M059J (cell line): Measurements from ENCODE around the gene STARD9. TPM values are rescaled to one million over a fixed set of nuclear protein-coding genes. Genes with fewer than 3 reads are reported as not detected.
A peak's percentile ranks its signal among the peaks of the same experiment; 100 is the strongest.
"Not testable (repeated sequence)": the region's sequence is repeated elsewhere in the genome, so short reads cannot be mapped to it uniquely, and the experiment has no call there.

Experiments
- DNase-seq: peaks from one replicate; pipeline ENCODE4 v3.0.0-alpha.2; 2012; ENCODE audit warnings: low read depth
- total RNA-seq: library from RNA; depleted of rRNA; stranded (reverse); fragments of >200 nt; shearing (Covaris generic); gene quantifications from 2 replicates; pipeline ENCODE4 v1.2.3, GENCODE V29; 2014

The STARD9 gene
- total RNA-seq, 1 experiment from 2014 or later: 2.7 TPM

DNA sequence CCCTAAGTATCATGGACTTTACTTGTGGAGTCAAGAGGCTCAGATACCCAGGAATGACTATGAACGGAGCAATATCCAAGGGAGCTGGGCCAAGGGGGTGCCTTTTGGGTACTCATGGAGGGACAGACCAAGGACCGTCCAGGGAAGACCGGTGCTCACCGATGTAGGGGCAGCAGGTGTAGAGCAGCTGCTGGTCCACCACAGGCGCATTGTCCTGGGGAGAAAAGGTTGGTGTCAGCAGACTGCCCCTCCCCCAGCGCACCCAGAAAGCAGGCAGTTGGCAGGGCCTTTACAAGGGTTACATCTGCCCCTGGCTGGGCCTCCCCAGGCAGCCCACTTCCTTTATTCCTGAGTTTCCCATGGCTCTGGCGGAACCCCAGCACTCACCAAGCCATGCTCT is 154.0 kb downstream of the STARD9 start:
- DNase-seq: no peak

DNA sequence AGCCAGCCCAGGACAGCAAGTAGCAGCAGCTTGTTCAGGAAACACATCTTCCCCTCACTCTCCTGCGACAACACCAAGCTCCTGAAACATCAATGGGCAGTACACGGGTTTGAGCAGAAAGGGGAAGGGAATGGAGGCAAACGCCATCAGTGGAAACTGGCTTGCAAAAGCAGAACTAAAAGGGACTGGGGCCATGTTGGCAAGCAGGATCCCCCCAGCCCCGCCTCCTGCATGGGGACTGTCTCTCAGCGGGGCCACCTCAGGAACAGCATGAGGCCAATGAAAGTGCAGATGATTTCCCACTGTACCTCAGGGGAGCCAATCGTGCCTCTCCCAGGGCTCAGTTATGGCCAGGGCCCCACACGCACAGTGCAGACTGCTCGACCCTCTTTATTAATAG is 154.7 kb downstream of the STARD9 start:
- DNase-seq: no peak

DNA sequence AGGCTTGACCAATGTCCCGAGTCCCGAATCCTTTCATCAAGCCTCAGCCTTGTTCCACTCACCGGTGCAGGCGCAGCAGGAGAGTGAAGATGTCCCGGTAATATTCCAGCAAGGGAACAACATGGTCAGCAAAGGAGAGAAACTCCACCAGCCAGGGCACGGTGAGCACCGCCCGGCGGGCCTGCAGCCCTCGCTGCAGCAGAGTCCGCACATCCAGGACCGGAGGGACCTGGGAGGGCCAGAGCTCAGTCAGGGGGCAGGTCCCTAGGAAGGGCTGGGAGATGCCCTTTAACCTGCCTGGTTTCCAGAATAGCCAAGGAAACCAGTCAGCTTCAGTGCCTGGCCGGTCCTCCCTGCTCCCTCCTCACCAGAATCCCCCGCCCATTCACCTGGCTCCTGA is 155.1 kb downstream of the STARD9 start:
- DNase-seq: no peak

DNA sequence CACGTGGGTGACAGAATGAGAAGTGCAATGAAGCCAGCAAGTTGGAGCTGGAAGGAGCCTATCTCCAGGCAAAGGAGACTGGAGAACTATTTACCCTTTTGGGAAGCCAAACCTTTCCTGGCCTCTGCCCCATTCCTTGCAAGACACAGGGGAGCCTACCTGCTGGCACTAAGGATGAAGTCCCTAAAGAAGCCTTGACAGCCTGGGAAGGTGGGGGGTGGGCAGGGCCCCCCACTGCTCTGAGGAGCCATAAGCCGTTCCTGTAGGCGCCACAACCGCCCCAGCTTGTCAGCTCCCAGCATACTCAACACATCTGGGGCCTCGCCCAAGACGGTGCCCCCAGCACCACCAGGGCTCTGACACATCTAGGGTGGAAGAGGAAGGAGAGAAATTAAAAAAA is 156.1 kb downstream of the STARD9 start:
- no peak for DNase-seq

DNA sequence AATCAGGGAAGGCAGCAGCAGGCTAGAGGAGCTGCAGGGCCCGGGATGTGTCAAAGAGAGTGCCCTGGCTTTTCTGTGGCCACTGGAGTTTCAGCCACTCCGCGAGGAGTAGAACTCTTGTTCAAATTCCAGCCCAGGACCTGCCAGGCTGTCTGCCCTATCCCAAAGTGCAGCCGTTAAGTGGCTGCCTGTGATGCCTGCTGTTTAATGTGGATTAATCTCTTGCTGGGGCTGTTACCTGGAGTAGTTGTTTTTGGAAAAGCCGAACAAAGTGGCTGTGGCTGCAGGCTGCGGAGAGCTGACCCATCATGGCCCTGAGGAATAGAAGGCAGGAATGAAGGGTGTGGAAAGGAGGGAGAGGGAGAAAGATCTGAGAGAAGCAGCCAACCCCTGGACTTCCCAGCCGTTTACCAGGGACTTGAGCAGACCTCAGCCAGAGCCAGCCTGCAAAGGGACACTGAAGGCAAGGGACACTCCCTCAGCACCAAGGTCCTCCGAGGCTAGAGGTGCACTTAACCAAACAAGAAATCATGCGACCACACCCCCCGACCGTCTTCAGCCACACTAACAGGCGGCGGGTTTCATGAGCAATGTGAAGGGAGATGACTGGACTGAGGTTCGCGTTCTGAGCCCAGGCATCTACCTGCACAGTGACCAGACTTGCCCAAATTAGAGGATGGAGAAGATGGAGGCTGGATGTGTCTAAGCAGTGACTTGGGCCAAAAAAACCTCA is 156.9 kb downstream of the STARD9 start:
- no peak for DNase-seq

DNA sequence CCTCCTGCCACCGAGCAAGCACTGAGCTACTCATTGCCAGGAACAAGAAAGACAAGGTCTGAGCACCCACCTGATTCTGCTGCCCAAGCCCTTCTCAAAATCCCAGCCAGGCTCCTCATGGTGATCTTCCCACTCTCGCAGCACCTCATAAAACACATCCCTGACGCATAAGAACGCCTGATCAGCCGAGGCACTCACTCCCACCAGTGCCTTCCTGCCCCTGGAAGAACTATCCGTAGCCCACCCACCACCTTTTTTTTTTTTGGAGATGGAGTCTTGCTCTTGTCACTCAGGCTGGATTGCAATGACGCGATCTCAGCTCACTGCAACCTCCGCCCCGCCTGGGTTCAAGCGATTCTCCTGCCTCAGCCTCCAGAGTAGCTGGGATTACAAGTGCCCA is 157.6 kb downstream of the STARD9 start:
- no peak for DNase-seq

DNA sequence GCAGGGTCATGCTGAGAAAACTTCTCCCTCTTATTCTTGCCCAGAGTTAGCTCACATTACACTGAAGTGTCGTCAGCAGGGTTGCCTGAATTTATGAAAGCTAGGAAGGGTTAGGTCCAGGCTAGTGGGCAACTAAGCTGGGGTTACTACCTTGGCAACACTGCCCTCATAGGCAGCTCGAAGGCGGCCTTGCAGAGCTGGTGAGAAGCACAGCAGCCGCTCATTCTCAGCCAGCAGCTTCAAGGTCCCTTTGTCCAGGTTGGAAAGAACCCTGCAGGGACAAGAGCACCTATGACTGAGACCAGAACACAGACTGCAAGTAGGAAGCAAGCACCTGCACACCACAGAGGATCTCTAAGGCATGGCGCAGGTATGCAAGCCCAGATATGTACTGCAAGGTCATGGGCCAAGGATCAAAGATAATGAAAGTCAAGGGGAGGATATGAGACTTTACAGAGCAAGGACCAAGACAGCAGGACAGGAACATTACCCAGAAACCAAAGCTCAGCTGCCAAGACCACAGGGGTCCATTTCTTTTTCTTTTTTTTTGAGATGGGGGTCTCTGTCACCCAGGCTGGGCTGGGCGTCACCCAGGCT is 158.8 kb downstream of the STARD9 start:
- no peak for DNase-seq

DNA sequence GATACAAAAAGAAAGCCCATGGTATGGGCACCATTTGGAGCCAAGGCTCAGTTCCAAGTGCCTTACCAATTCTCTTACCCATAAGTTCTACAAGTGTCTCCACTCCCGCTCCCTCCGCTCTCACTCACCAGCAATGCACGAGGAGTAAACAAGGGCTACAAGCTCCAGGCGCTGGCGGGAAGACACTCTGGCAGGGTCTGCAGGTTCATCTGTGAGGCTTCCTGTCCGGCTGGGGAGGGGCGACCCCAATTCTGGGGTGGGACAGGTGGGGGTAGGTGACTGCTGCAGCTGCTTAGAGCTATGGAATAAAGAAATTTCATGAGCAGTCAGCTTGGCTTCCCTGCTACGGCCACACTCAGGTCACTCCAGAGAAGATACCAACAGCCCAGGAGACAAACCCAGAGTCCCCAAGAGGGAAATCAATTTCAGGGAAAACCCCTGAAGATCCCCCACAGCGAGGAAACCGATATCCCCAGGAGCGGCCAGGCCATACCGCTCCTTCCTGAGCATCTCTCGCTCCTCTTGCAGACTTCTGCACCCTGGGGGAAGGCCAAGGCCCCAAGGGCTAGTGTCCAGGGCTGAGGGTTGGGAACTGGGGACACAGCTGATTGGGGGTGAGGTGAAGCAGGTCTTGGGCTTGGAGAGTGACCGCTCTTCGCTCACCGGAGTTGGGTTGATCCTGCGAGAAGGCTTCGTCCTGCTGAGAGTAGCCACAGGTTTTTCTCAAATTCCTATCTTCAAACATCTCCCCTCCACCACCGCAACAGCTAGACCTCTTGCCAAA is 160.2 kb downstream of the STARD9 start:
- no peak for DNase-seq

DNA sequence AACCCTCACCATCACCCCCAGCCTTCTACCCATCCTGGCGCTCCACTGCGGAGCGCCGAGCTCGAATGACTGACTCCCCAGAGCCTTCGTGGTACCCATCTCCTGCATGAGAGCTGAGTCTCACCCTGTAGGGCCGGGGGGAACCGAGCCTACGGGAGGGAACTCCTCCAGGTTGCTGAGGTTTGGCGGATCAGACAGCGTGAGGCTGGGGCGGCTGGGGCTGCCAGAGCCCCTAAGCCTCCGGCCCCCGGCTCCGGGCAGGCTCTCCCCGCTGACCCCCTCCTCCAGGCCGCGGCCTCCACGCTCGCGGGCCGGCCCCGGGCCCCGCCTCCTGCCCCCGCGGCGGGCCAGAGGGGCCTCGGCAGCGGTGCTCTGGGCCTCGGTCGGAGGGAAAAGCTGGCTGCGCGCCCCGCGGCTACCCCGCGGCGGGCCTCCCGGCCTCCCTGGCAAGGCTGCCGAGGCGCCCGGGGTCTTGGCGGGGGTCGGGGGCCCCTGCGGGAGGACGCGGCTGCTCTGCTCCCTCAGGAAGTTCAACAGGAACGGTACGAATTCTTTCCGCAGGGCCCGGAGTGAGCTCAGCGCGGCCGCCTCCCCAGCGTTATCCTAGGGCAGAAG is 160.9 kb downstream of the STARD9 start:
- DNase-seq: peak; percentile 19

DNA sequence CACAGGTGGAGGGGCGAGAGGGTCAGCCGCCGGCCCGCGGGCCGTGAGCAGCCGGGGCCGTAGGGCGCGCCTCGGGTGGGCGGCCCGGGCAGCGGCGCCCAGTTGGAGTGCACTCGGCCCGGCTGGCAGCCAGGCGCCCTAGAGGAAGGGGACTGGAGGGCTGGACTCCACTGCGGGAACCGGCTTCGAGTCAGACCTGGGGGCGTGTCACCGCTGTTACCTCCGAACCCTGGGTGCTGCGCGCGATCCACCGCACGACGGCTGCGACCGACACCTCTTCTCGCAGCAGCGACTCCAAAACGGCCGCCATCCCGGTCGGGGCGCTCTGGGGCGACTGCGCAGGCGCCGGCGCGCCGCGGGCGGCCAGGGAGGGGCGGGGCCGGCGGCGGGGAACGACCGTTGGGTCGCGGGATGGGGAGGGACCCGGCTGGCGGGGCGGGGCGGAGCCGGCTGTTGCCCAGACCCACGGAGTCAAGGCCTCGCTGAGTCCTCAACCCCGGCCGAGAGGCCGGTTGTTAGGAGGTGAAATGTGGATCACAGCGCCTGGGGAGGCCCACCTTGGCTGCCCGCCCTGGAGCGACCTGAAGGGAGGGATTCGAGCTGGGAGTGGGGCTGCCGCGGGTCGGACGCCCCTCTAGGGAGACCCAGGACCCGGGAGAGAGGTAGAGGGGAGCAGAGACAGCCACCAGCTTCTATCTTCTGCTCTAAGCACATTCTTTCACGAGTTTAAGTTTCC is 161.6 kb downstream of the STARD9 start, which contains the start of gene CDAN1:
Gene CDAN1, minus strand, starts transcription at position 336 of the 736 bp plus-strand sequence. Its CDS starts 26 bp downstream, at position 310.
- DNase-seq: peak; percentile 81

DNA sequence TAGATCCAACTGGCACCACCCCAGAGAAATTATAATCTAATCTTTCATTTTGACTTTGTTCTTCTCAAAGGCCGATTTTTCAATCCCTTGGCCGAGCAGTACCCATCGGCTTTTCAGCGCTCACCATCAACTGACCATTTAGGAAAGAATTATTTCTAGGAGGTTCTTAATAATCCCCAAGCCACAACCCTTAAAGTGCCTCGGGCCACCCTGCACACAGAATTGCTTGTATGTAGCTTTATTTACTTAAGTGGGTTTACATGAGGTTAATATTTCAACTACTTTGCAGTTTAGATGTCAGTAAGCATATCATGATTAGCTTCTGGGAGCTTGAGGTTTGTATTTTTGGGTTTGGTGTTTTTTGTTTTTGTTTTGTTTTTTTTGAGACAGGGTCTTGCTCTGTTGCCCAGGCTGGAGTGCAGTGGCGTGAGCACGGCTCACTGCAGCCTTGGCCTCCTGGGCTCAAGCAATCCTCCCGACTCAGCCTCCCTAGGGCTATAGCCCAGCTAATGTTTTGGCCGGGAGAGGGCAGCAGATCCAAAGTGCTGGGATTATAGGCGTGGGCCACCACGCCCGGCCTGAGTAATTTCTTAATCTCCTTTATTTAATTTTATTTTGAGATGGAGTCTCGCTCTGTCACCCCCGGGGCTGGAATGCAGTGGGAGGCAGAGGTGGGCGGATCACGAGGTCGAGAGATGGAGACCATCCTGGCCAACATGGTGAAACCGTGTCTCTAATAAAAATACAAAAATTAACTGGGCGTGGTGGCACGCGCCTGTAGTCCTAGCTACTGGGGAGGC is 162.3 kb downstream of the STARD9 start:
- peak; percentile 52 for DNase-seq

DNA sequence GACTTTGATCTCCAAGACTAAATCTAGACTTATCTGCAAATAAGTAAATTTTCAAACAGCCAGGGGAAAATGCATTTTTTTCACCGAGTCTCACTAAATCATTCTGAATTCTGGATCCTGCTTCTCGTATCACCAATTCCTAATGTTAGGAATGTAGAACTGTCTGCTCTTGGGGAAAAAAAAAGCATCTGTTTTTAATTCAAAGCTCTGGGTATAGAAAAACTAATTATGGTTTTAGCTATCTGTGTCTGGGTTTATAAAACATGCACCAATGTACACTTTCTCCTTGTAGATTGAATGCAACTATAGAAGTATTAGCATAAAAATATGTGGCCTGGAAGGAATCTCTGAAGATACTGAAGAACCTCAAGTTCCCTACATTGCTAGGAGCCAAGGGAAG is 166.3 kb downstream of the STARD9 start:
- no peak for DNase-seq

DNA sequence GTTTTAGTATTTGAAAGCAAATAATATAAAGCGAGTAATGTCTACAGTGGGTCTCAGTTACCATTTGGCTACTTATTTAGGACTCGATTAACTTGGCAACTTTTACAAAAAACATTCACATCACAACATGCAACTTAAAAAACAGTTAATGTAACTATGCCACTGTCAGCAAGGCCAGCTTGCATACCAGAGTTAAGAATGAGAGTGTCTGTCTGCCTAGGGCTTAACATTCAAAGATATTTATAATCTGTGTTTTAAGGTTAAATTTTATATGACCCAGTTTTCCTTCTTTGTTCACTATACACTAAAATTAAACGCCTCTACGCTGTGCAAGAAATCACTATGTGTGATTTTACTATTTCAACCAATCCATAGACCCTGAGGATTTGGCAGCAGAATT is 166.7 kb downstream of the STARD9 start:
- no peak for DNase-seq

DNA sequence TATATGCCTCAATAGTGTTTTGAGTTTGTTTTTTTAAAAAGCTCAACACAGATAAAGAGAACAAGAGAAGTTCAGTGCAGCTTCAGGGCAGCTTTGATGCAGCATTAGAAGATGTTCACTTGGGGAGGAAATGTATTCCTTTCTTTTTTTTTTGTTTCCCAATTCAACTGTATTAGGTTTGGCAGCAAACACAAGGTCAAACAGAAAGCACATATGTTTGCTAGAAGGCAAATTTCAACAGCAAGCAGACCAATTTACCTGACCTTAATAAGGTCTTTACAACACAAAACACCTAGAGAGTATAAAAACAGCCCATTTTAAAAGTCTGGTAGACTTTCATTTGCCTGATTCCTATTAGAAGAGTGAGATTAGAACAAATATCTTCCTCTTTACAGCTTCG is 168.8 kb downstream of the STARD9 start:
- DNase-seq: no peak

DNA sequence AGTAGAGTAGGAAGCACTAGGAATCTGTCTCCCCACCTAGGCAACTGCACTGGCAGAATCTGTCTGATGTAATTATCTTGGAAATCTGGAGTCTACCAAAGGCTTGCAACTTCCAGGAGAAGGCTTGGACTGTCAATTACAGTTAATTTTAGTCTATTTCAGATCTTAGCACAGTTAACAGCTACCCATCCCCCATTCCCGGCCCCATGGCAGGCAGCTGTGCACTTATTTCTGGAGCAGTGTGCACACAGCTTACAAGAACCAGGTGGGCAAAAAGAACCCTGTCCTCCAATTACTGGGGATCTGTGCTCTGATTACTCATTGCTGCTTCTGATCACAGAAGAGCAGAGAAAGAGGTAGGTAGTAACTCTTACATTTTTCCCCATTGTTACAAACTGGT is 173.9 kb downstream of the STARD9 start:
- DNase-seq: no peak

DNA sequence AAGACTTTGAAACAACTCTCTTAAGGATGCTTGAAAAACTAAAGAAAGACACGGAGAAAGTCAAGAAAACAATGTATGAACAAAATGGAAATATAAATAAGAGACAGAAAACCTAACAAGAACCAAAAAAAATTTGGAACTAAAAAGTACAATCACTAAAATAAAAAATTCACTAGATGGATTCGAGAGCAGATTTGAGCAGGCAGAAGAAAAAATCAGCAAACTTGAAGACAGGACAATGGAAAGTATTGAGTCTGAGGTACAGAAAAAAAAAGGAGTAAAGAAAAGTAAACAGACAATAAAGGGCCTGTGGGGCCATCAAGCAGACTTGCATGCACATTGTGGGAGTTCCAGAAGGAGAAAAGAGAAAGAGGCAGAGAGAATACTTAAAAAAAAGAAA is 174.9 kb downstream of the STARD9 start:
- DNase-seq: no peak

DNA sequence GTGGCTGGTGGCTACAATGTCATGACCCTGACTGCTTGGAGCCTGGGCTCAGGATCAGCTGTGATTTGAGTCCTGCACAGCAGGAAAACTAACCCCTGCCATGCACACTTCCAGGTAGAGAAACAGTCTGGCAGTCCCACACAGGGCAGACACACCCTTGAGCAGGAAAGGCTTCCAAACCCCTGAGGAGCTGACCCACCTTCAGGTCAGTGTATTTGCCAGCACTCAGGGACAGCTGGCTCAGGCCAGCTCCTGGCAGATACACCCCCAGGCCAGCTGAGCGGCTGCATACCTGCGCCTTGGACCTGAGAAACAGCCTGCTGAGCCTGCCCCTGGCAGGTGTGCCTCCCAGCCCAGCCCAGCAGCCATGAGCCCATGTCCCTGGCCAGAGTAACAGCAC is 183.7 kb downstream of the STARD9 start:
- no peak for DNase-seq

DNA sequence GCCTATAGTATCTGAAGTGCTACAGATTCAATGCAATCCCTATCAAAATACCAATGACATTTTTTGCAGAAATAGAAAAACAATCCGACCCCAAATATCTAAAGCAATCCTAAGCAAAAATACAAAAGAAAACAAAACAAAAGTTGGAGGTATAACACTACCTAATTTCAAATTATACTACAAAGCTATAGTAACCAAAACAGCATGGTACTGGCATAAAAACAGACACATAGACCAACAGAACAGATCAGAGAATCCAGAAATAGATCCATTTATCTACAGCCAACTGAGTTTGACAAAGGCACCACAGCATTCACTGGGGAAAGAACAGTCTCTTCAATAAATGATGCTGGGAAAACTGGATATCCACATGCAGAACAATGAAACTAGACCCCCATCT is 185.4 kb downstream of the STARD9 start:
- DNase-seq: no peak

DNA sequence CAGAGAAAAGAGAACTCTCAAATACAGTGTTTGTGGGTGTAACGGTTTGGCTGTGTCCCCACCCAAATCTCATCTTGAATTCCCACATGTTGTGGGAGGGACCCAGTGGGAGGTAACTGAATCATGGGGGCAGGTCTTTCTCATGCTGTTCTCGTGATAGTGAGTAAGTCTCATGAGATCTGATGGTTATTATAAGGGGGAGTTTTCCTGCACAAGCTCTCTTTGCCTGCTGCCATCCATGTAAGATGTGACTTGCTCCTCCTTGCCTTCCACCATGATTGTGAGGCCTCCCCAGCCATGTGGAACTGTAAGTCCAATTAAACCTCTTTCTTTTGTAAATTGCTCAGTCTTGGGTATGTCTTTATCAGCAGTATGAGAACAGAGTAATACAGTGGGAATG is 186.4 kb downstream of the STARD9 start:
- DNase-seq: not testable (repeated sequence)

DNA sequence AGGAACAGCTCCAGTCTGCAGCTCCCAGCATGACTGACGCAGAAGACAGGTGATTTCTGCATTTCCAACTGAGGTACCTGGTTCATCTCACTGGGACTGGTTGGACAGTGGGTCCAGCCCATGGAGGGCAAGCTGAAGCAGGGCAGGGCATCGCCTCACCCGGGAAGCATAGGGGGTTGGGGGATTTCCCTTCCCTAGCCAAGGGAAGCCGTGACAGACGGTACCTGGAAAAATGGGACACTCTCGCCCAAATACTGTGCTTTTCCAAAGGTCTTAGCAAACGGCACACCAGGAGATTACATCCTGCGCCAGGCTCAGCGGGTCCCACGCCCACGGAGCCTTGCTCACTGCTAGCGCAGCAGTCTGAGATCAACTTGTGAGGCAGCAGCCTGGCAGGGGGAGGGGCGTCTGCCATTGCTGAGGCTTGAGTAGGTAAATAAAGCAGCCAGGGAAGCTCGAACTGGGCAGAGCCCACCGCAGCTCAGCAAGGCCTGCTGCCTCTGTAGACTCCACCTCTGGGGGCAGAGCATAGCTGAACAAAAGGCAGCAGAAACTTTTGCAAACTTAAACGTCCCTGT is 188.8 kb downstream of the STARD9 start:
- DNase-seq: not testable (repeated sequence)
